ENCODE results near the gene ANXA10.
"Not testable (repeated sequence)": the region's sequence is repeated elsewhere in the genome, so short reads cannot be mapped to it uniquely, and the experiment has no call there.

Gene ANXA10

GRCh38 chr4:168109527-168109926 lies 17.2 kb downstream of the ANXA10 start:
- TF ChIP-seq CTCF (conservative IDR thresholded peaks at IDR 0.05; ENCODE audit: low read depth, low read length), result no peak
- H3K4me3 ChIP-seq (ENCODE audit: low read depth, low read length), result no peak overlapping the region
- no peak for DNase-seq (ENCODE audit: low read depth)

- DNase-seq (ENCODE audit: low read depth); H3K4me3 ChIP-seq (ENCODE audit: low read depth, low read length): not testable (repeated sequence)
Measured at GRCh38 chr4:168113059-168113458, 20.7 kb downstream of the ANXA10 start.

GRCh38 chr4:168118116-168118655 lies 25.8 kb downstream of the ANXA10 start:
- H3K4me3 ChIP-seq (ENCODE audit: low read depth, low read length), result no peak overlapping the region
- TF ChIP-seq CTCF (conservative IDR thresholded peaks at IDR 0.05; ENCODE audit: low read depth, low read length), result no peak
- DNase-seq (ENCODE audit: low read depth), result no peak

GRCh38 chr4:168119100-168119499 lies 26.8 kb downstream of the ANXA10 start:
- no peak overlapping the region for H3K4me3 ChIP-seq (ENCODE audit: low read depth, low read length)
- no peak for TF ChIP-seq CTCF (conservative IDR thresholded peaks at IDR 0.05; ENCODE audit: low read depth, low read length)
- no peak for DNase-seq (ENCODE audit: low read depth)

GRCh38 chr4:168119890-168120289 lies 27.6 kb downstream of the ANXA10 start:
- TF ChIP-seq CTCF (conservative IDR thresholded peaks at IDR 0.05; ENCODE audit: low read depth, low read length), result no peak
- no peak for DNase-seq (ENCODE audit: low read depth)
- H3K4me3 ChIP-seq (ENCODE audit: low read depth, low read length), result no peak overlapping the region

GRCh38 chr4:168120811-168121210 lies 28.5 kb downstream of the ANXA10 start:
- no peak overlapping the region for H3K4me3 ChIP-seq (ENCODE audit: low read depth, low read length)
- TF ChIP-seq CTCF (conservative IDR thresholded peaks at IDR 0.05; ENCODE audit: low read depth, low read length), result no peak
- DNase-seq (ENCODE audit: low read depth), result no peak

- TF ChIP-seq CTCF (conservative IDR thresholded peaks at IDR 0.05; ENCODE audit: low read depth, low read length), result no peak
- DNase-seq (ENCODE audit: low read depth), result peak; percentile 58
- no peak overlapping the region for H3K4me3 ChIP-seq (ENCODE audit: low read depth, low read length)
Measured at GRCh38 chr4:168124008-168124641, 31.8 kb downstream of the ANXA10 start.
